SK-N-SH (cell line): ENCODE data around the gene HSD11B2. TPM values are rescaled to one million over a fixed set of nuclear protein-coding genes. Genes with fewer than 3 reads are reported as not detected.

Source experiments
- CTCF ChIA-PET: fragments of 300-600, 350-600 bp; formaldehyde crosslinking; extraction: SDS; loops from one replicate; lab custom pipeline; 2021; lab: Yijun Ruan, JAX
- POLR2A ChIA-PET: fragments of 350-600 bp; sonication (Branson Sonifier 250); formaldehyde crosslinking; extraction: SDS; loops from one replicate; lab custom pipeline; 2020; ENCODE audit warnings: antibody characterized with exemption, inconsistent platforms; lab: Yijun Ruan, JAX
- DNase-seq: peaks from one replicate; pipeline ENCODE4 v3.0.0; 2012
- H2AFZ ChIP-seq: fragments of 200-600 bp; sonication (generic); 2 replicates; pipeline ENCODE4 v1.8.1; 2016; ENCODE audit warnings: antibody characterized with exemption, mild to moderate bottlenecking, low read depth
- H3F3A ChIP-seq: fragments of 200-600 bp; sonication (generic); replicated peaks from 2 replicates; pipeline ENCODE3; 2016; ENCODE audit warnings: antibody characterized with exemption, mild to moderate bottlenecking; ENCODE audit not compliant: insufficient read depth
- H3K27ac ChIP-seq, 2 experiments: fragments of 200-500 bp in 1 of 2; fragments of 200-600 bp in 1 of 2; sonication (Bioruptor generic) in 1 of 2; sonication (generic), shearing (Covaris generic) in 1 of 2; 2 replicates each; pipeline versions ENCODE4 v1.5.1 to v1.6.1; 2014 to 2016; ENCODE audit warnings: low read depth in 2 of 2, inconsistent platforms in 1 of 2, low read length in 1 of 2, mild to moderate bottlenecking in 1 of 2, mixed read lengths in 1 of 2
- H3K27me3 ChIP-seq: fragments of 200-600 bp; sonication (generic), shearing (Covaris generic); 2 replicates; pipeline ENCODE4 v1.6.1; 2016; ENCODE audit warnings: mixed run types; ENCODE audit not compliant: insufficient read depth
- H3K36me3 ChIP-seq, 2 experiments: fragments of 200-500 bp in 1 of 2; fragments of 200-600 bp in 1 of 2; sonication (Bioruptor generic) in 1 of 2; sonication (generic) in 1 of 2; replicated peaks in 1 of 2; 2 replicates each; pipeline versions ENCODE3 to v1.5.1; 2014 to 2016; ENCODE audit warnings: low read length in 1 of 2, mild to moderate bottlenecking in 1 of 2; ENCODE audit not compliant: insufficient read depth in 2 of 2, control insufficient read depth in 1 of 2
- H3K4me1 ChIP-seq, 2 experiments: fragments of 200-500 bp in 1 of 2; fragments of 200-600 bp in 1 of 2; sonication (Bioruptor generic) in 1 of 2; sonication (generic), shearing (Covaris generic) in 1 of 2; 2 replicates each; pipeline versions ENCODE4 v1.5.1 to v1.6.1; 2014 to 2016; ENCODE audit warnings: low read depth in 1 of 2, low read length in 1 of 2, mixed run types in 1 of 2; ENCODE audit not compliant: insufficient read depth in 2 of 2, control insufficient read depth in 1 of 2
- H3K4me2 ChIP-seq: fragments of 200-600 bp; sonication (generic), shearing (Covaris generic); 2 replicates; pipeline ENCODE4 v1.6.1; 2017; ENCODE audit warnings: mixed run types
- H3K4me3 ChIP-seq, 2 experiments: fragments of 200-500 bp in 1 of 2; fragments of 200-600 bp in 1 of 2; sonication (Bioruptor generic) in 1 of 2; sonication (generic), shearing (Covaris generic) in 1 of 2; 2 replicates each; pipeline versions ENCODE4 v1.5.1 to v1.8.1; 2014 to 2016; ENCODE audit warnings: low read depth in 2 of 2, inconsistent platforms in 1 of 2, low read length in 1 of 2, mild to moderate bottlenecking in 1 of 2, mixed read lengths in 1 of 2, moderate library complexity in 1 of 2
- H3K79me2 ChIP-seq: fragments of 200-600 bp; sonication (generic); 2 replicates; pipeline ENCODE4 v1.8.1; 2017; ENCODE audit warnings: mild to moderate bottlenecking; ENCODE audit not compliant: insufficient read depth
- H3K9ac ChIP-seq: fragments of 200-600 bp; sonication (generic); 2 replicates; pipeline ENCODE4 v1.6.1; 2017; ENCODE audit warnings: mixed run types
- H3K9me2 ChIP-seq: fragments of 200-600 bp; sonication (generic); 2 replicates; pipeline ENCODE4 v1.6.1; 2017; ENCODE audit warnings: mixed run types
- H3K9me3 ChIP-seq: fragments of 200-600 bp; sonication (generic); 2 replicates; pipeline ENCODE4 v1.6.1; 2017; ENCODE audit warnings: mixed run types, mild to moderate bottlenecking, moderate library complexity
- H4K20me1 ChIP-seq: fragments of 200-600 bp; sonication (generic); 2 replicates; pipeline ENCODE4 v1.6.1; 2017; ENCODE audit warnings: mild to moderate bottlenecking, mixed run types; ENCODE audit not compliant: insufficient read depth
- CHD2 ChIP-seq: fragments of 150-350 bp; IDR thresholded peaks from 2 replicates; pipeline ENCODE4 v1.6.1; 2018; ENCODE audit warnings: low read length; ENCODE audit not compliant: partially characterized antibody
- GABPA ChIP-seq: IDR thresholded peaks from 2 replicates; pipeline ENCODE4 v1.4.0; 2012; ENCODE audit warnings: low read depth, mild to moderate bottlenecking
- MEF2A ChIP-seq: IDR thresholded peaks from 2 replicates; pipeline ENCODE4 v1.4.0; 2012; ENCODE audit warnings: low read depth, borderline replicate concordance
- NRF1 ChIP-seq: IDR thresholded peaks from 2 replicates; pipeline ENCODE4 v1.6.1; 2012; ENCODE audit warnings: low read depth, mild to moderate bottlenecking, low read length
- SMC3 ChIP-seq: IDR thresholded peaks from 2 replicates; pipeline ENCODE4 v1.6.1; 2012; ENCODE audit warnings: low read depth, low read length, improper control_type of control experiment
- YY1 ChIP-seq: IDR thresholded peaks from 2 replicates; pipeline ENCODE4 v1.4.0; 2012; ENCODE audit warnings: low read depth, mild to moderate bottlenecking
- WGBS: methylation state at CpG from one replicate; pipeline ENCODE4 v1.1.6; 2017; ENCODE audit warnings: low lambda C conversion rate; 5-methylcytosine and 5-hydroxymethylcytosine counted together
- polyA plus RNA-seq, 3 experiments: library from polyadenylated mRNA; depleted of rRNA; stranded (reverse); fragments of >200 nt; gene quantifications; 2 replicates each; pipeline ENCODE4 v1.2.3, GENCODE V29; 2012
- TF ChIP-seq, protein P1 (sequence below): fragments of 200-600 bp; sonication (generic); IDR thresholded peaks from 2 replicates; pipeline ENCODE4 v1.6.1; 2017; ENCODE audit warnings: antibody characterized with exemption, mild to moderate bottlenecking, moderate library complexity
- TF ChIP-seq, protein P2 (sequence below): IDR thresholded peaks from 2 replicates; pipeline ENCODE4 v1.4.0; 2012; ENCODE audit warnings: low read depth, borderline replicate concordance

HSD11B2 gene
- polyA plus RNA-seq, 1 of the 3 experiments (the other 2 are of a cell fraction) = 0.23 TPM

DNA sequence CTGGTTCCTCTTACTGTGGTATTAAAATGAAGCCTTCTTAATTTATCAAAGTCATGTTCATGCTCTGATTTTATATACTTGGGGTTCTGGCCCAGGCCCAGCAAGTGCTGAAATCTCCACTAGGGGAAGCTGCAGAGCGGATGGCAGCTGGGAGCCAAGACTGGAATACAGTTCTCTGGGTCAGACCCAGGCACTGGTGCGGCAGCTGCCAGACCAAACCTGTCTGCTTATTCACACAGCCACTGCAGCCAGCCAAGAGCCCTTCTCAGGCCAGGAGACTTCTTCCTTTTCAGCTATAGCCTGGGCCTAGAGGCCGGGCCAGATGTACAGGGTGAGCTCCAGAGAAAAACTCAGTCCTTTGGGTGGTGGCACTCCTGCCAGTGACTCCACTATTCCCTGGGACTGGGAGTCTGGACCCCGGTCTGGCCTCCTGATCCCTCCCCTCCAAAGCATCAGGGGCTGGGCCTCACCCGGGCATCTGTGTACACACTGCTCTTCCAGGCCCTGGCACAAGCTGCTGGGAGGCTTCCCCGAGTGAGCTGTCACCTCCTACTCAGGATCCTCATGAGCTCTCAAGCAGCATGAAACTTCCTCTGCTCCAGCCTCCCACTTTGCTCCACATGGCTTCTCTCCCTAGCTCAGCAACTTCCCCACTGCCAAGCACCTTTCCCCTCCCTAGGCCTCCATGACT, 25.6 kb downstream of the HSD11B2 start:
- Histone ChIP-seq H3K27ac (peak overlapping the region in 1 of 2 experiments; percentile 36; a peak in 1 of 4 replicates), H3F3A (no peaks in the 10 kb centered on the region), H3K9me3 (no peaks in the 10 kb centered on the region), H3K9me2 (no peaks in the 10 kb centered on the region), H3K4me3 (no peak overlapping the region), H3K36me3 (peaks cover 0 to 9% of the 10 kb centered on the region in 2 experiments), H2AFZ (no peak overlapping the region), H3K9ac (no peak overlapping the region), H3K4me1 (peaks cover 14 to 49% of the 10 kb centered on the region in 2 experiments; a peak in 3 of 4 replicates), H3K79me2 (peaks cover 29% of the 10 kb centered on the region), H3K27me3 (no peaks in the 10 kb centered on the region), H3K4me2 (no peak overlapping the region), H4K20me1 (peaks cover 62% of the 10 kb centered on the region)
- peak; percentile 51 for DNase-seq
- CTCF ChIA-PET = interaction anchor here (0.7 to 2.9 kb wide), 9 partner anchors 8 to 360 kb away, joined by 3 to 18 read pairs (median 4); partner anchors contain the start of gene ATP6V0D1
- POLR2A ChIA-PET = no interaction called here
- TF ChIP-seq NRF1 (no peak), SMC3 (peak; percentile 12; the same call in 1 of the 2 replicates)
- TF ChIP-seq, protein P1, sequence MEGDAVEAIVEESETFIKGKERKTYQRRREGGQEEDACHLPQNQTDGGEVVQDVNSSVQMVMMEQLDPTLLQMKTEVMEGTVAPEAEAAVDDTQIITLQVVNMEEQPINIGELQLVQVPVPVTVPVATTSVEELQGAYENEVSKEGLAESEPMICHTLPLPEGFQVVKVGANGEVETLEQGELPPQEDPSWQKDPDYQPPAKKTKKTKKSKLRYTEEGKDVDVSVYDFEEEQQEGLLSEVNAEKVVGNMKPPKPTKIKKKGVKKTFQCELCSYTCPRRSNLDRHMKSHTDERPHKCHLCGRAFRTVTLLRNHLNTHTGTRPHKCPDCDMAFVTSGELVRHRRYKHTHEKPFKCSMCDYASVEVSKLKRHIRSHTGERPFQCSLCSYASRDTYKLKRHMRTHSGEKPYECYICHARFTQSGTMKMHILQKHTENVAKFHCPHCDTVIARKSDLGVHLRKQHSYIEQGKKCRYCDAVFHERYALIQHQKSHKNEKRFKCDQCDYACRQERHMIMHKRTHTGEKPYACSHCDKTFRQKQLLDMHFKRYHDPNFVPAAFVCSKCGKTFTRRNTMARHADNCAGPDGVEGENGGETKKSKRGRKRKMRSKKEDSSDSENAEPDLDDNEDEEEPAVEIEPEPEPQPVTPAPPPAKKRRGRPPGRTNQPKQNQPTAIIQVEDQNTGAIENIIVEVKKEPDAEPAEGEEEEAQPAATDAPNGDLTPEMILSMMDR = peak; percentile 54
- 76% methylated on average over 5 of the region's 6 CpGs for WGBS

DNA sequence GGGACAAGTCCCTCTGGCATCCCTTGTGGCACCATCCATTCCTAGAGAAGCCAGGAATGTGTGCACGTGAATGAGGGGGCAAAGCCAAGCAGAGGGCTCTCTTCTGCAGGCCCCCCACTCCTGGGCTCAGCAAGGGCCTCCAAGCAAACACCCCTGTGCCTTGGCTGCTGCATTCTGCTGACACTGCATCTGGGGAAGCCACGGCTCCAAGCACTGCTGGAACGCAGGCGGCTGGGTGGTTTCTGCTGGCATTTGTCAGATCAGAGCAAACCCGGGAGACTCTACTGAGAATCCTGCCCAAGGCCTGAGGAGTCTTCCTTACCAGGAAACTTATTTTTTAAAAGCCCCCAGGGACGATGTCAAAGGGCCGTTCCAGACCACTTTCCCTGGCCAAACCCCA, 26.7 kb downstream of the HSD11B2 start:
- no peak overlapping the region; a peak in 1 of 4 replicates for H3K27ac ChIP-seq
- H3K27me3 ChIP-seq = no peaks in the 10 kb centered on the region
- H3K9me2 ChIP-seq = no peaks in the 10 kb centered on the region
- H3K4me2 ChIP-seq = no peak overlapping the region
- H3K36me3 ChIP-seq = peaks cover 0 to 4% of the 10 kb centered on the region in 2 experiments
- CTCF ChIA-PET = interaction anchor here (0.8 to 2.9 kb wide), 3 partner anchors 8 to 41 kb away, joined by 3 to 18 read pairs (median 3); partner anchors contain the start of gene ZDHHC1
- no peaks in the 10 kb centered on the region for H3K9me3 ChIP-seq
- H3K4me1 ChIP-seq = peaks cover 14 to 52% of the 10 kb centered on the region in 2 experiments; a peak in 3 of 4 replicates
- no peak for TF ChIP-seq YY1
- TF ChIP-seq, protein P2, sequence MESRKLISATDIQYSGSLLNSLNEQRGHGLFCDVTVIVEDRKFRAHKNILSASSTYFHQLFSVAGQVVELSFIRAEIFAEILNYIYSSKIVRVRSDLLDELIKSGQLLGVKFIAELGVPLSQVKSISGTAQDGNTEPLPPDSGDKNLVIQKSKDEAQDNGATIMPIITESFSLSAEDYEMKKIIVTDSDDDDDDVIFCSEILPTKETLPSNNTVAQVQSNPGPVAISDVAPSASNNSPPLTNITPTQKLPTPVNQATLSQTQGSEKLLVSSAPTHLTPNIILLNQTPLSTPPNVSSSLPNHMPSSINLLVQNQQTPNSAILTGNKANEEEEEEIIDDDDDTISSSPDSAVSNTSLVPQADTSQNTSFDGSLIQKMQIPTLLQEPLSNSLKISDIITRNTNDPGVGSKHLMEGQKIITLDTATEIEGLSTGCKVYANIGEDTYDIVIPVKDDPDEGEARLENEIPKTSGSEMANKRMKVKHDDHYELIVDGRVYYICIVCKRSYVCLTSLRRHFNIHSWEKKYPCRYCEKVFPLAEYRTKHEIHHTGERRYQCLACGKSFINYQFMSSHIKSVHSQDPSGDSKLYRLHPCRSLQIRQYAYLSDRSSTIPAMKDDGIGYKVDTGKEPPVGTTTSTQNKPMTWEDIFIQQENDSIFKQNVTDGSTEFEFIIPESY = no peak
- TF ChIP-seq CHD2 = no peak
- no peak for TF ChIP-seq GABPA
- no peak for TF ChIP-seq MEF2A
- no peak overlapping the region for H3K9ac ChIP-seq
- H3K4me3 ChIP-seq = no peak overlapping the region
- peaks cover 38% of the 10 kb centered on the region for H3K79me2 ChIP-seq
- no peak for DNase-seq
- no peak overlapping the region for H2AFZ ChIP-seq
- POLR2A ChIA-PET = no interaction called here
- peaks cover 72% of the 10 kb centered on the region for H4K20me1 ChIP-seq
- 60% methylated on average over 1 of the region's 7 CpGs for WGBS
- no peaks in the 10 kb centered on the region for H3F3A ChIP-seq
